Gastrocnemius medialis (tissue), 4 donors: ENCODE measurements around the gene FKBP10.

ENCODE experiments used
- POLR2A ChIP-seq, 2 donors: fragments of 450-650 bp; IDR thresholded peaks; one replicate each; pipeline ENCODE4 v1.6.1; 2017; ENCODE audit warnings: antibody characterized with exemption in 2 of 2, mild to moderate bottlenecking in 2 of 2, moderate library complexity in 2 of 2
- TF ChIP-seq, protein P1 (sequence below), 5 experiments: fragments of 450-650 bp in 3 of 5; fragments of 200-600 bp in 2 of 5; sonication (generic) in 2 of 5; IDR thresholded peaks in 4 of 5; conservative IDR thresholded peaks in 1 of 5; 1 replicate in 4 of 5; 2 replicates in 1 of 5; pipeline ENCODE4 v1.5.1; 2016 to 2019; ENCODE audit warnings: antibody characterized with exemption in 5 of 5, mild to moderate bottlenecking in 3 of 5, moderate library complexity in 3 of 5

DNA sequence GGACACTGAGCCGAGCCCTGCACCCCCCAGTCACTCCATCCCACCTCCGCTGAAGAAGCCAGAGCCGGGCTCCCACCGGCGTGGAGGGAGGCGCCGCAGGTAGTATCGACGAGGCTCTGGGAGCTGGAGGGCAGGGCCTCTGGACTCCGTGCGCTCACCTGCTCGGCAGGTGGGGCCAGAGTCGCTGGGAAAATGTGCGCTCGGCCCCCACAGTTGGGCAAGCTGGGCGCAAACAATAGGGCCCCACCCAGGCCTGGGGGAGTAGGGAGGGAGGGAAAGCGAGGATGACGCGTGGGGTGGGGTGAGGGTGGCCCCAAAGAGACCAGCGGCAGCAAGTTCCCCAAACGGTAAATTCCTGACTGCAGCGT, 27.0 kb upstream of the FKBP10 start:
- TF ChIP-seq POLR2A (IDR thresholded peaks at IDR 0.05) = no peak
- TF ChIP-seq, protein P1, sequence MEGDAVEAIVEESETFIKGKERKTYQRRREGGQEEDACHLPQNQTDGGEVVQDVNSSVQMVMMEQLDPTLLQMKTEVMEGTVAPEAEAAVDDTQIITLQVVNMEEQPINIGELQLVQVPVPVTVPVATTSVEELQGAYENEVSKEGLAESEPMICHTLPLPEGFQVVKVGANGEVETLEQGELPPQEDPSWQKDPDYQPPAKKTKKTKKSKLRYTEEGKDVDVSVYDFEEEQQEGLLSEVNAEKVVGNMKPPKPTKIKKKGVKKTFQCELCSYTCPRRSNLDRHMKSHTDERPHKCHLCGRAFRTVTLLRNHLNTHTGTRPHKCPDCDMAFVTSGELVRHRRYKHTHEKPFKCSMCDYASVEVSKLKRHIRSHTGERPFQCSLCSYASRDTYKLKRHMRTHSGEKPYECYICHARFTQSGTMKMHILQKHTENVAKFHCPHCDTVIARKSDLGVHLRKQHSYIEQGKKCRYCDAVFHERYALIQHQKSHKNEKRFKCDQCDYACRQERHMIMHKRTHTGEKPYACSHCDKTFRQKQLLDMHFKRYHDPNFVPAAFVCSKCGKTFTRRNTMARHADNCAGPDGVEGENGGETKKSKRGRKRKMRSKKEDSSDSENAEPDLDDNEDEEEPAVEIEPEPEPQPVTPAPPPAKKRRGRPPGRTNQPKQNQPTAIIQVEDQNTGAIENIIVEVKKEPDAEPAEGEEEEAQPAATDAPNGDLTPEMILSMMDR (IDR thresholded peaks at IDR 0.05 in 4 of 5, conservative IDR thresholded peaks at IDR 0.05 in 1 of 5) = no peak
